GM23338 (cell line): ENCODE measurements around the gene MS4A8. TPM values are rescaled to one million over a fixed set of nuclear protein-coding genes. Genes with fewer than 3 reads are reported as not detected.

ENCODE experiments used
- ATAC-seq: fragments of 200-7000 bp; cut with Tn5 transposase; 3 replicates; pipeline ENCODE4 v1.9.1; 2020
- DNase-seq: peaks from one replicate; pipeline ENCODE4 v3.0.0-alpha.2; 2015; ENCODE audit warnings: low spot score
- H2AFZ ChIP-seq: fragments of 200-600 bp; sonication (generic); 2 replicates; pipeline ENCODE4 v1.8.0; 2016; ENCODE audit warnings: antibody characterized with exemption, mild to moderate bottlenecking, moderate library complexity
- H3F3A ChIP-seq: fragments of 200-600 bp; sonication (generic); replicated peaks from 2 replicates; pipeline ENCODE4 v1.8.0; 2017; ENCODE audit warnings: antibody characterized with exemption, mixed run types, low read depth
- H3K27ac ChIP-seq: fragments of 200-600 bp; sonication (generic); 2 replicates; pipeline ENCODE4 v1.6.1; 2016; ENCODE audit warnings: low read depth
- H3K27me3 ChIP-seq: fragments of 200-600 bp; sonication (generic); 2 replicates; pipeline ENCODE4 v1.8.0; 2016; ENCODE audit warnings: mild to moderate bottlenecking, mixed run types, moderate library complexity; ENCODE audit not compliant: insufficient read depth
- H3K36me3 ChIP-seq: fragments of 200-600 bp; sonication (generic); 2 replicates; pipeline ENCODE4 v1.8.0; 2016; ENCODE audit warnings: mild to moderate bottlenecking; ENCODE audit not compliant: insufficient read depth
- H3K4me1 ChIP-seq: fragments of 200-600 bp; sonication (generic); 2 replicates; pipeline ENCODE4 v1.8.0; 2016; ENCODE audit warnings: mild to moderate bottlenecking, moderate library complexity; ENCODE audit not compliant: insufficient read depth
- H3K4me2 ChIP-seq: fragments of 200-600 bp; sonication (generic); 2 replicates; pipeline ENCODE4 v1.7.1; 2017; ENCODE audit warnings: mixed run types
- H3K4me3 ChIP-seq: fragments of 200-600 bp; sonication (generic); 2 replicates; pipeline ENCODE4 v1.6.1; 2016; ENCODE audit warnings: mixed run types
- H3K79me2 ChIP-seq: fragments of 200-600 bp; sonication (generic); replicated peaks from 2 replicates; pipeline ENCODE4 v1.8.0; 2017; ENCODE audit warnings: mild to moderate bottlenecking; ENCODE audit not compliant: insufficient read depth
- H3K9me2 ChIP-seq: fragments of 200-600 bp; sonication (generic); 2 replicates; pipeline ENCODE4 v1.8.0; 2017; ENCODE audit not compliant: insufficient read depth
- H4K20me1 ChIP-seq: fragments of 200-600 bp; sonication (generic); replicated peaks from 2 replicates; pipeline ENCODE4 v1.8.0; 2017; ENCODE audit warnings: mild to moderate bottlenecking; ENCODE audit not compliant: insufficient read depth
- H3K27ac Mint-ChIP-seq: 2 replicates; pipeline ENCODE4 v1.8.0; 2020; ENCODE audit warnings: inconsistent platforms, mild to moderate bottlenecking, moderate library complexity, mixed read lengths
- H3K27me3 Mint-ChIP-seq: 3 replicates; pipeline ENCODE4 v1.8.0; 2022; ENCODE audit warnings: low read depth, mild to moderate bottlenecking, moderate library complexity, mixed read lengths, inconsistent platforms; ENCODE audit not compliant: insufficient read depth, poor library complexity
- H3K36me3 Mint-ChIP-seq: 3 replicates; pipeline ENCODE4 v1.8.0; 2021; ENCODE audit warnings: low read depth, mild to moderate bottlenecking, inconsistent platforms, moderate library complexity, mixed read lengths
- H3K4me1 Mint-ChIP-seq: 3 replicates; pipeline ENCODE4 v1.8.0; 2020; ENCODE audit warnings: mild to moderate bottlenecking, inconsistent platforms, mixed read lengths
- H3K4me3 Mint-ChIP-seq: 3 replicates; pipeline ENCODE4 v1.8.0; 2021; ENCODE audit warnings: moderate library complexity, mild to moderate bottlenecking, inconsistent platforms, mixed read lengths
- H3K9me3 Mint-ChIP-seq: 3 replicates; pipeline ENCODE4 v1.8.0; 2020; ENCODE audit warnings: moderate library complexity, mild to moderate bottlenecking, inconsistent platforms, mixed read lengths
- CREB1 ChIP-seq: fragments of 250-450 bp; sonication (Bioruptor Pico); IDR thresholded peaks from 2 replicates; pipeline ENCODE4 v1.5.0; 2020; ENCODE audit warnings: low read depth, mild to moderate bottlenecking, moderate library complexity
- EZH2 ChIP-seq: fragments of 200-600 bp; sonication (generic); IDR thresholded peaks from one replicate; pipeline ENCODE4 v1.8.0; 2017; ENCODE audit warnings: antibody characterized with exemption, mild to moderate bottlenecking, low read depth; ENCODE audit not compliant: unreplicated experiment
- EZH2phosphoT487 ChIP-seq: fragments of 200-600 bp; sonication (generic); IDR thresholded peaks from one replicate; pipeline ENCODE4 v1.8.1; 2018; ENCODE audit warnings: antibody characterized with exemption; ENCODE audit not compliant: unreplicated experiment
- JUNB ChIP-seq: IDR thresholded peaks from one replicate; pipeline ENCODE4 v1.6.1; 2016; ENCODE audit warnings: antibody characterized with exemption; ENCODE audit not compliant: unreplicated experiment
- NANOG ChIP-seq: IDR thresholded peaks from 2 replicates; pipeline ENCODE4 v1.6.1; 2016; ENCODE audit warnings: antibody characterized with exemption, borderline replicate concordance
- POLR2AphosphoS5 ChIP-seq: IDR thresholded peaks from 2 replicates; pipeline ENCODE4 v1.6.1; 2016; ENCODE audit warnings: antibody characterized with exemption, low read depth
- STAT1 ChIP-seq: IDR thresholded peaks from one replicate; pipeline ENCODE4 v1.6.1; 2016; ENCODE audit warnings: antibody characterized with exemption; ENCODE audit not compliant: unreplicated experiment
- ZNF114 ChIP-seq: fragments of 250-450 bp; sonication (Bioruptor Pico); IDR thresholded peaks from 2 replicates; pipeline ENCODE4 v1.5.0; 2020; ENCODE audit warnings: mild to moderate bottlenecking, moderate library complexity
- ZNF331 ChIP-seq: fragments of 250-450 bp; sonication (Bioruptor Pico); IDR thresholded peaks from 2 replicates; pipeline ENCODE4 v1.5.0; 2020; ENCODE audit warnings: low read depth, mild to moderate bottlenecking, moderate library complexity
- polyA plus RNA-seq: library from polyadenylated mRNA; unstranded; fragments of >200 nt; fragmentation: Nextera tagmentation; extraction: Ambion mirVana; gene quantifications from 2 replicates; pipeline ENCODE4 v1.2.1, GENCODE V29; 2016
- total RNA-seq: library from RNA; depleted of rRNA; stranded (reverse); fragments of >200 nt; shearing (Covaris generic); gene quantifications from 2 replicates; pipeline ENCODE4 v1.2.3, GENCODE V29; 2014
- TF ChIP-seq, protein P1 (sequence below): fragments of 250-450 bp; sonication (Bioruptor Pico); IDR thresholded peaks from 2 replicates; pipeline ENCODE4 v1.5.0; 2020; ENCODE audit warnings: mild to moderate bottlenecking, moderate library complexity
- TF ChIP-seq, protein P2 (sequence below): IDR thresholded peaks from one replicate; pipeline ENCODE4 v1.6.1; 2018; ENCODE audit warnings: antibody characterized with exemption; ENCODE audit not compliant: unreplicated experiment
- TF ChIP-seq, protein P3 (sequence below), 2 experiments: fragments of 200-600 bp in 1 of 2; sonication (generic) in 1 of 2; conservative IDR thresholded peaks; 2 replicates each; pipeline versions ENCODE4 v1.5.1 to v1.6.1; 2016 to 2017; ENCODE audit warnings: antibody characterized with exemption in 2 of 2, low read depth in 2 of 2, mild to moderate bottlenecking in 2 of 2, moderate library complexity in 1 of 2
- TF ChIP-seq, protein P4 (sequence below): IDR thresholded peaks from 2 replicates; pipeline ENCODE4 v1.6.1; 2016; ENCODE audit warnings: antibody characterized with exemption

MS4A8 gene
- total and polyA plus RNA-seq, 2 experiments from 2014 or later = not detected

DNA sequence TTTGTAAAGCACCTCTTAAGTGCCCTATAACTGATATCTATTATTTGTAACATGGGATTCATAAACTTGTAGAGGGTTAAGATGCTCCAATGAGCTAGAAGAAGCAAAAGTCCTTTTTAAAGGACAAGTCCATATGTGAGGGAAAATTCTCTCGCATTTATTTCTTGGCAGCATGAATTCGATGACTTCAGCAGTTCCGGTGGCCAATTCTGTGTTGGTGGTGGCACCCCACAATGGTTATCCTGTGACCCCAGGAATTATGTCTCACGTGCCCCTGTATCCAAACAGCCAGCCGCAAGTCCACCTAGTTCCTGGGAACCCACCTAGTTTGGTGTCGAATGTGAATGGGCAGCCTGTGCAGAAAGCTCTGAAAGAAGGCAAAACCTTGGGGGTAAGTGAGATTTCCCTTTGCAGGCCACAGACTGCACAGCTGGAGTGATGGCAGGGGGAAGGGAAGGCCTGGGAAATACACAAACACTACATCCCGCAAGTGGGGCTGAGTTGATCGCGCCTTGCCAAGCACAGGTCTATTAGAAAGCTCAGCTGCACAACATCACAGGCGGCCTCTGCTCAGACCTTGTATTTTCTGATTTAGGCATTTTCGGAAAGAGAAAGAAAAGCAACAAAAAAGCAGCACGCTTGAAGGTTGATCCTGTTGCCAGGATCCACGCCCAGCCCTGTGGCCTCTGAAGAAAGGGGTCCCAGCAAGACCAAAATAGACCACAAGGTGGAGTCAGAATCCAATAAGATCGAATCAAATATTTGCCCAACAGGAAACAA is 1.5 kb downstream of the MS4A8 start (continued):
- TF ChIP-seq, protein P1, sequence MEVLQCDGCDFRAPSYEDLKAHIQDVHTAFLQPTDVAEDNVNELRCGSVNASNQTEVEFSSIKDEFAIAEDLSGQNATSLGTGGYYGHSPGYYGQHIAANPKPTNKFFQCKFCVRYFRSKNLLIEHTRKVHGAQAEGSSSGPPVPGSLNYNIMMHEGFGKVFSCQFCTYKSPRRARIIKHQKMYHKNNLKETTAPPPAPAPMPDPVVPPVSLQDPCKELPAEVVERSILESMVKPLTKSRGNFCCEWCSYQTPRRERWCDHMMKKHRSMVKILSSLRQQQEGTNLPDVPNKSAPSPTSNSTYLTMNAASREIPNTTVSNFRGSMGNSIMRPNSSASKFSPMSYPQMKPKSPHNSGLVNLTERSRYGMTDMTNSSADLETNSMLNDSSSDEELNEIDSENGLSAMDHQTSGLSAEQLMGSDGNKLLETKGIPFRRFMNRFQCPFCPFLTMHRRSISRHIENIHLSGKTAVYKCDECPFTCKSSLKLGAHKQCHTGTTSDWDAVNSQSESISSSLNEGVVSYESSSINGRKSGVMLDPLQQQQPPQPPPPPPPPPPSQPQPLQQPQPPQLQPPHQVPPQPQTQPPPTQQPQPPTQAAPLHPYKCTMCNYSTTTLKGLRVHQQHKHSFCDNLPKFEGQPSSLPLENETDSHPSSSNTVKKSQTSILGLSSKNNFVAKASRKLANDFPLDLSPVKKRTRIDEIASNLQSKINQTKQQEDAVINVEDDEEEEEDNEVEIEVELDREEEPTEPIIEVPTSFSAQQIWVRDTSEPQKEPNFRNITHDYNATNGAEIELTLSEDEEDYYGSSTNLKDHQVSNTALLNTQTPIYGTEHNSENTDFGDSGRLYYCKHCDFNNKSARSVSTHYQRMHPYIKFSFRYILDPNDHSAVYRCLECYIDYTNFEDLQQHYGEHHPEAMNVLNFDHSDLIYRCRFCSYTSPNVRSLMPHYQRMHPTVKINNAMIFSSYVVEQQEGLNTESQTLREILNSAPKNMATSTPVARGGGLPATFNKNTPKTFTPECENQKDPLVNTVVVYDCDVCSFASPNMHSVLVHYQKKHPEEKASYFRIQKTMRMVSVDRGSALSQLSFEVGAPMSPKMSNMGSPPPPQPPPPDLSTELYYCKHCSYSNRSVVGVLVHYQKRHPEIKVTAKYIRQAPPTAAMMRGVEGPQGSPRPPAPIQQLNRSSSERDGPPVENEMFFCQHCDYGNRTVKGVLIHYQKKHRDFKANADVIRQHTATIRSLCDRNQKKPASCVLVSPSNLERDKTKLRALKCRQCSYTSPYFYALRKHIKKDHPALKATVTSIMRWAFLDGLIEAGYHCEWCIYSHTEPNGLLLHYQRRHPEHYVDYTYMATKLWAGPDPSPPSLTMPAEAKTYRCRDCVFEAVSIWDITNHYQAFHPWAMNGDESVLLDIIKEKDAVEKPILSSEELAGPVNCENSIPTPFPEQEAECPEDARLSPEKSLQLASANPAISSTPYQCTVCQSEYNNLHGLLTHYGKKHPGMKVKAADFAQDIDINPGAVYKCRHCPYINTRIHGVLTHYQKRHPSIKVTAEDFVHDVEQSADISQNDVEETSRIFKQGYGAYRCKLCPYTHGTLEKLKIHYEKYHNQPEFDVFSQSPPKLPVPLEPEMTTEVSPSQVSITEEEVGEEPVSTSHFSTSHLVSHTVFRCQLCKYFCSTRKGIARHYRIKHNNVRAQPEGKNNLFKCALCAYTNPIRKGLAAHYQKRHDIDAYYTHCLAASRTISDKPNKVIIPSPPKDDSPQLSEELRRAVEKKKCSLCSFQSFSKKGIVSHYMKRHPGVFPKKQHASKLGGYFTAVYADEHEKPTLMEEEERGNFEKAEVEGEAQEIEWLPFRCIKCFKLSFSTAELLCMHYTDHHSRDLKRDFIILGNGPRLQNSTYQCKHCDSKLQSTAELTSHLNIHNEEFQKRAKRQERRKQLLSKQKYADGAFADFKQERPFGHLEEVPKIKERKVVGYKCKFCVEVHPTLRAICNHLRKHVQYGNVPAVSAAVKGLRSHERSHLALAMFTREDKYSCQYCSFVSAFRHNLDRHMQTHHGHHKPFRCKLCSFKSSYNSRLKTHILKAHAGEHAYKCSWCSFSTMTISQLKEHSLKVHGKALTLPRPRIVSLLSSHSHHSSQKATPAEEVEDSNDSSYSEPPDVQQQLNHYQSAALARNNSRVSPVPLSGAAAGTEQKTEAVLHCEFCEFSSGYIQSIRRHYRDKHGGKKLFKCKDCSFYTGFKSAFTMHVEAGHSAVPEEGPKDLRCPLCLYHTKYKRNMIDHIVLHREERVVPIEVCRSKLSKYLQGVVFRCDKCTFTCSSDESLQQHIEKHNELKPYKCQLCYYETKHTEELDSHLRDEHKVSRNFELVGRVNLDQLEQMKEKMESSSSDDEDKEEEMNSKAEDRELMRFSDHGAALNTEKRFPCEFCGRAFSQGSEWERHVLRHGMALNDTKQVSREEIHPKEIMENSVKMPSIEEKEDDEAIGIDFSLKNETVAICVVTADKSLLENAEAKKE (CRISPR knock-in tag) = no peak
- TF ChIP-seq, protein P2, sequence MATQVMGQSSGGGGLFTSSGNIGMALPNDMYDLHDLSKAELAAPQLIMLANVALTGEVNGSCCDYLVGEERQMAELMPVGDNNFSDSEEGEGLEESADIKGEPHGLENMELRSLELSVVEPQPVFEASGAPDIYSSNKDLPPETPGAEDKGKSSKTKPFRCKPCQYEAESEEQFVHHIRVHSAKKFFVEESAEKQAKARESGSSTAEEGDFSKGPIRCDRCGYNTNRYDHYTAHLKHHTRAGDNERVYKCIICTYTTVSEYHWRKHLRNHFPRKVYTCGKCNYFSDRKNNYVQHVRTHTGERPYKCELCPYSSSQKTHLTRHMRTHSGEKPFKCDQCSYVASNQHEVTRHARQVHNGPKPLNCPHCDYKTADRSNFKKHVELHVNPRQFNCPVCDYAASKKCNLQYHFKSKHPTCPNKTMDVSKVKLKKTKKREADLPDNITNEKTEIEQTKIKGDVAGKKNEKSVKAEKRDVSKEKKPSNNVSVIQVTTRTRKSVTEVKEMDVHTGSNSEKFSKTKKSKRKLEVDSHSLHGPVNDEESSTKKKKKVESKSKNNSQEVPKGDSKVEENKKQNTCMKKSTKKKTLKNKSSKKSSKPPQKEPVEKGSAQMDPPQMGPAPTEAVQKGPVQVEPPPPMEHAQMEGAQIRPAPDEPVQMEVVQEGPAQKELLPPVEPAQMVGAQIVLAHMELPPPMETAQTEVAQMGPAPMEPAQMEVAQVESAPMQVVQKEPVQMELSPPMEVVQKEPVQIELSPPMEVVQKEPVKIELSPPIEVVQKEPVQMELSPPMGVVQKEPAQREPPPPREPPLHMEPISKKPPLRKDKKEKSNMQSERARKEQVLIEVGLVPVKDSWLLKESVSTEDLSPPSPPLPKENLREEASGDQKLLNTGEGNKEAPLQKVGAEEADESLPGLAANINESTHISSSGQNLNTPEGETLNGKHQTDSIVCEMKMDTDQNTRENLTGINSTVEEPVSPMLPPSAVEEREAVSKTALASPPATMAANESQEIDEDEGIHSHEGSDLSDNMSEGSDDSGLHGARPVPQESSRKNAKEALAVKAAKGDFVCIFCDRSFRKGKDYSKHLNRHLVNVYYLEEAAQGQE = no peak

DNA sequence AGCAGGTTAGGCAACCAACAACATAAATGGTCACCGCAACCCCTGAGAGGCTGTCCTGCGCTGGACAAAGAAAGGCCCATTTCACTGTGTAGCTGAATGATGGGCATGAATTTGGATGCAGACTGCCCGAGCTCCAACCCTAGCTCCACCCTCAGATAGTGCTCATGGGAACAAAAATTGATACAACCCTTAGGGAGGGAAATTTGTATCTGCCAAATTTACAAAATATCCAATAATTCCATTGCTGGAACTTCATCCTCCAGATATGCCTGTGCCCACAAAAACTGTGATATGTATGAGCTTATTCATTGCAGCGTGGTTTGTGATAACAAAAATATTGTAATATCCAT is 2.0 kb downstream of the MS4A8 start:
- no peak overlapping the region for H3K4me2 ChIP-seq
- Mint-ChIP-seq H3K27ac (no peak overlapping the region), H3K36me3 (no peaks in the 10 kb centered on the region), H3K9me3 (no peaks in the 10 kb centered on the region), H3K4me1 (peaks cover 10% of the 10 kb centered on the region; the same call in 2 of the 3 replicates), H3K27me3 (no peaks in the 10 kb centered on the region), H3K4me3 (no peak overlapping the region)
- no peak overlapping the region for H3K27ac ChIP-seq
- ATAC-seq = no peak
- no peak for DNase-seq
- H3K9me2 ChIP-seq = no peaks in the 10 kb centered on the region
- H3K27me3 ChIP-seq = no peaks in the 10 kb centered on the region
- no peaks in the 10 kb centered on the region for H3K79me2 ChIP-seq
- no peaks in the 10 kb centered on the region for H3K36me3 ChIP-seq
- no peaks in the 10 kb centered on the region for H4K20me1 ChIP-seq
- H2AFZ ChIP-seq = peak overlapping the region; percentile 98
- H3K4me3 ChIP-seq = no peak overlapping the region
- no peaks in the 10 kb centered on the region for H3F3A ChIP-seq
- no peaks in the 10 kb centered on the region for H3K4me1 ChIP-seq
- no peak for TF ChIP-seq JUNB
- no peak for TF ChIP-seq EZH2phosphoT487
- TF ChIP-seq ZNF331 = no peak
- no peak for TF ChIP-seq NANOG
- TF ChIP-seq, protein P3, sequence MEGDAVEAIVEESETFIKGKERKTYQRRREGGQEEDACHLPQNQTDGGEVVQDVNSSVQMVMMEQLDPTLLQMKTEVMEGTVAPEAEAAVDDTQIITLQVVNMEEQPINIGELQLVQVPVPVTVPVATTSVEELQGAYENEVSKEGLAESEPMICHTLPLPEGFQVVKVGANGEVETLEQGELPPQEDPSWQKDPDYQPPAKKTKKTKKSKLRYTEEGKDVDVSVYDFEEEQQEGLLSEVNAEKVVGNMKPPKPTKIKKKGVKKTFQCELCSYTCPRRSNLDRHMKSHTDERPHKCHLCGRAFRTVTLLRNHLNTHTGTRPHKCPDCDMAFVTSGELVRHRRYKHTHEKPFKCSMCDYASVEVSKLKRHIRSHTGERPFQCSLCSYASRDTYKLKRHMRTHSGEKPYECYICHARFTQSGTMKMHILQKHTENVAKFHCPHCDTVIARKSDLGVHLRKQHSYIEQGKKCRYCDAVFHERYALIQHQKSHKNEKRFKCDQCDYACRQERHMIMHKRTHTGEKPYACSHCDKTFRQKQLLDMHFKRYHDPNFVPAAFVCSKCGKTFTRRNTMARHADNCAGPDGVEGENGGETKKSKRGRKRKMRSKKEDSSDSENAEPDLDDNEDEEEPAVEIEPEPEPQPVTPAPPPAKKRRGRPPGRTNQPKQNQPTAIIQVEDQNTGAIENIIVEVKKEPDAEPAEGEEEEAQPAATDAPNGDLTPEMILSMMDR (conservative IDR thresholded peaks at IDR 0.05; ENCODE audit: low read depth in 2 of 2) = no peak; a peak in 1 of 4 replicates
- no peak for TF ChIP-seq POLR2AphosphoS5
- TF ChIP-seq, protein P4, sequence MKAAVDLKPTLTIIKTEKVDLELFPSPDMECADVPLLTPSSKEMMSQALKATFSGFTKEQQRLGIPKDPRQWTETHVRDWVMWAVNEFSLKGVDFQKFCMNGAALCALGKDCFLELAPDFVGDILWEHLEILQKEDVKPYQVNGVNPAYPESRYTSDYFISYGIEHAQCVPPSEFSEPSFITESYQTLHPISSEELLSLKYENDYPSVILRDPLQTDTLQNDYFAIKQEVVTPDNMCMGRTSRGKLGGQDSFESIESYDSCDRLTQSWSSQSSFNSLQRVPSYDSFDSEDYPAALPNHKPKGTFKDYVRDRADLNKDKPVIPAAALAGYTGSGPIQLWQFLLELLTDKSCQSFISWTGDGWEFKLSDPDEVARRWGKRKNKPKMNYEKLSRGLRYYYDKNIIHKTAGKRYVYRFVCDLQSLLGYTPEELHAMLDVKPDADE = no peak
- no peak for TF ChIP-seq CREB1 (CRISPR knock-in tag)
- no peak for TF ChIP-seq EZH2
- no peak for TF ChIP-seq STAT1
- TF ChIP-seq ZNF114 (CRISPR knock-in tag) = no peak
